ENCODE measurements around the gene TMSB10. TPM values are rescaled to one million over a fixed set of nuclear protein-coding genes. Genes with fewer than 3 reads are reported as not detected.
A peak's percentile ranks its signal among the peaks of the same experiment; 100 is the strongest.
"Not testable (repeated sequence)": the region's sequence is repeated elsewhere in the genome, so short reads cannot be mapped to it uniquely, and the experiment has no call there.

Gene TMSB10
- total RNA-seq, 8 experiments from 2014 or later: 893 to 8,310 (median 6,733) TPM

GRCh38 chr2:84927275-84927627, 21.8 kb downstream of the TMSB10 start:
- in situ Hi-C loops (cut with MboI; ENCODE audit: low pct_unique_long_range_greater_than_20kb in 2 of 9, low sequenced_read_pairs in 9 of 9, unreplicated experiment in 9 of 9): loop anchor here in 3 of 9 experiments (25.0 kb wide), 2 partner anchors 360 to 440 kb away; no protein-coding TSS in a partner anchor
- no peak for ATAC-seq (replicated peaks in 6 of 8)
- Histone ChIP-seq H3K4me3 (peak overlapping the region in 1 of 5 donors; percentile 38), H3K4me1 (replicated peaks in 1 of 2) (peaks cover 0 to 3% of the 10 kb centered on the region in 2 donors), H3K27ac (no peak overlapping the region)
- WGBS, 10 experiments: 17 to 100% (median 33%) methylated on average over 1 to 3 of the region's 3 CpGs

GRCh38 chr2:84931384-84931821, 25.9 kb downstream of the TMSB10 start:
- in situ Hi-C loops (cut with MboI; ENCODE audit: low pct_unique_long_range_greater_than_20kb in 2 of 9, low sequenced_read_pairs in 9 of 9, unreplicated experiment in 9 of 9): loop anchor here in 3 of 9 experiments (25.0 kb wide), 2 partner anchors 356 to 444 kb away; no protein-coding TSS in a partner anchor
- no peak overlapping the region for H3K27ac ChIP-seq
- 43 to 100% (median 75%) methylated on average over 1 of the region's 1 CpG; no CpG with 5 or more reads in 6 of the 10 experiments for WGBS, 10 experiments
- no peak overlapping the region for H3K4me3 ChIP-seq
- ATAC-seq (replicated peaks in 6 of 8): no peak
- peaks cover 0 to 3% of the 10 kb centered on the region in 2 donors for H3K4me1 ChIP-seq (replicated peaks in 1 of 2)

- Histone ChIP-seq H3K27ac (no peak overlapping the region), H3K4me3 (no peak overlapping the region), H3K4me1 (replicated peaks in 1 of 2) (no peaks in the 10 kb centered on the region)
- WGBS, 10 experiments: 30 to 100% (median 86%) methylated on average over 2 to 5 of the region's 5 CpGs
- in situ Hi-C loops (cut with MboI; ENCODE audit: low pct_unique_long_range_greater_than_20kb in 2 of 9, low sequenced_read_pairs in 9 of 9, unreplicated experiment in 9 of 9): loop anchor here in 3 of 9 experiments (25.0 kb wide), 2 partner anchors 349 to 451 kb away; no protein-coding TSS in a partner anchor
- ATAC-seq (replicated peaks in 6 of 8): peak in 2 of 8 experiments; percentile 69 to 89
Observed at GRCh38 chr2:84938194-84938879, 32.9 kb downstream of the TMSB10 start.

GRCh38 chr2:84939426-84940087, 34.1 kb downstream of the TMSB10 start:
- in situ Hi-C loops (cut with MboI; ENCODE audit: low pct_unique_long_range_greater_than_20kb in 2 of 9, low sequenced_read_pairs in 9 of 9, unreplicated experiment in 9 of 9): loop anchor here in 3 of 9 experiments (25.0 kb wide), 2 partner anchors 348 to 452 kb away; no protein-coding TSS in a partner anchor
- Histone ChIP-seq H3K4me1 (replicated peaks in 1 of 2) (no peaks in the 10 kb centered on the region), H3K4me3 (no peak overlapping the region), H3K27ac (no peak overlapping the region)
- WGBS, 10 experiments: 33 to 100% (median 82%) methylated on average over 2 to 9 of the region's 9 CpGs; no CpG with 5 or more reads in 2 of the 10 experiments
- no peak for ATAC-seq (replicated peaks in 6 of 8)

DNA sequence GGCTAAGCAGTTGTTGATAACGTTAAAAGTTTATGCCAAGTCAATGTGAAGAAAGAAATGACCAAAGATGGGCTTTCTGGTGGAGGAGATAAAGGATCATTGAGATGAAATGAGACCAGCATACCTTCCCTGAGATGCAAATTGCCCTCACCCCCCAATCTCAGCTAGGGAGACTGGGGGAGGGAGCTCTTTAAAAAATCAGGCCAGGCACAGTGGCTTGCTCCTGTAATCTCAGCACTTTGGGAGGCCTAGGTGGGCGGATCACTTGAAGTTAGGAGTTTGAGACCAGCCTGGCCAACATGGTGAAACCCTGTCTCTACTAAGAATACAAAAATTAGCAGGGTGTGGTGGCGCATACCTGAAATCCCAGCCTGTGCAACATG, 34.6 kb downstream of the TMSB10 start:
- in situ Hi-C loops (cut with MboI; ENCODE audit: low pct_unique_long_range_greater_than_20kb in 2 of 9, low sequenced_read_pairs in 9 of 9, unreplicated experiment in 9 of 9): loop anchor here in 3 of 9 experiments (25.0 kb wide), 2 partner anchors 347 to 453 kb away; no protein-coding TSS in a partner anchor
- H3K4me1 ChIP-seq (replicated peaks in 1 of 2): no peaks in the 10 kb centered on the region
- 40 to 100% (median 83%) methylated on average over 1 to 3 of the region's 3 CpGs; no CpG with 5 or more reads in 2 of the 10 experiments for WGBS, 10 experiments
- no peak for ATAC-seq (replicated peaks in 6 of 8)
- H3K27ac ChIP-seq: no peak overlapping the region
- no peak overlapping the region for H3K4me3 ChIP-seq

GRCh38 chr2:84940831-84941412, 35.5 kb downstream of the TMSB10 start:
- 40 to 100% (median 82%) methylated on average over 1 to 3 of the region's 3 CpGs; no CpG with 5 or more reads in 2 of the 10 experiments for WGBS, 10 experiments
- in situ Hi-C loops (cut with MboI; ENCODE audit: low pct_unique_long_range_greater_than_20kb in 2 of 9, low sequenced_read_pairs in 9 of 9, unreplicated experiment in 9 of 9): loop anchor here in 3 of 9 experiments (25.0 kb wide), 2 partner anchors 346 to 454 kb away; no protein-coding TSS in a partner anchor

GRCh38 chr2:84942166-84942565, 36.7 kb downstream of the TMSB10 start:
- in situ Hi-C loops (cut with MboI; ENCODE audit: low pct_unique_long_range_greater_than_20kb in 2 of 9, low sequenced_read_pairs in 9 of 9, unreplicated experiment in 9 of 9): loop anchor here in 3 of 9 experiments (25.0 kb wide), 2 partner anchors 345 to 455 kb away; no protein-coding TSS in a partner anchor
- WGBS, 10 experiments: 80 to 100% (median 100%) methylated on average over 1 to 2 of the region's 2 CpGs; no CpG with 5 or more reads in 4 of the 10 experiments
- no peak for ATAC-seq (replicated peaks in 6 of 8)
- H3K4me1 ChIP-seq (replicated peaks in 1 of 2): no peaks in the 10 kb centered on the region
- H3K4me3 ChIP-seq: no peak overlapping the region
- no peak overlapping the region for H3K27ac ChIP-seq

More at GRCh38 chr2:84940831-84941412, 35.5 kb downstream of the TMSB10 start:
- ATAC-seq (replicated peaks in 6 of 8): no peak
- no peak overlapping the region for H3K27ac ChIP-seq
- H3K4me1 ChIP-seq (replicated peaks in 1 of 2): no peaks in the 10 kb centered on the region
- H3K4me3 ChIP-seq: no peak overlapping the region

- H3K27ac ChIP-seq: no peak overlapping the region
- no peak overlapping the region for H3K4me3 ChIP-seq
- peak in 1 of 8 experiments; percentile 16 for ATAC-seq (replicated peaks in 6 of 8)
- WGBS, 10 experiments: 71 to 100% (median 97%) methylated on average over 1 to 4 of the region's 4 CpGs; no CpG with 5 or more reads in 2 of the 10 experiments
- no peaks in the 10 kb centered on the region for H3K4me1 ChIP-seq (replicated peaks in 1 of 2)
- in situ Hi-C loops (cut with MboI; ENCODE audit: low pct_unique_long_range_greater_than_20kb in 2 of 9, low sequenced_read_pairs in 9 of 9, unreplicated experiment in 9 of 9): loop anchor here in 3 of 9 experiments (25.0 kb wide), 2 partner anchors 344 to 456 kb away; no protein-coding TSS in a partner anchor
Observed at GRCh38 chr2:84942964-84943421, 37.5 kb downstream of the TMSB10 start.

GRCh38 chr2:84944295-84944909, 38.9 kb downstream of the TMSB10 start:
- Histone ChIP-seq H3K27ac (no peak overlapping the region), H3K4me3 (no peak overlapping the region), H3K4me1 (replicated peaks in 1 of 2) (no peaks in the 10 kb centered on the region)
- ATAC-seq (replicated peaks in 6 of 8): no peak
- in situ Hi-C loops (cut with MboI; ENCODE audit: low pct_unique_long_range_greater_than_20kb in 2 of 9, low sequenced_read_pairs in 9 of 9, unreplicated experiment in 9 of 9): loop anchor here in 3 of 9 experiments (25.0 kb wide), 2 partner anchors 343 to 457 kb away; no protein-coding TSS in a partner anchor
- WGBS, 10 experiments: 40 to 100% (median 81%) methylated on average over 1 to 6 of the region's 7 CpGs; no CpG with 5 or more reads in 1 of the 10 experiments

DNA sequence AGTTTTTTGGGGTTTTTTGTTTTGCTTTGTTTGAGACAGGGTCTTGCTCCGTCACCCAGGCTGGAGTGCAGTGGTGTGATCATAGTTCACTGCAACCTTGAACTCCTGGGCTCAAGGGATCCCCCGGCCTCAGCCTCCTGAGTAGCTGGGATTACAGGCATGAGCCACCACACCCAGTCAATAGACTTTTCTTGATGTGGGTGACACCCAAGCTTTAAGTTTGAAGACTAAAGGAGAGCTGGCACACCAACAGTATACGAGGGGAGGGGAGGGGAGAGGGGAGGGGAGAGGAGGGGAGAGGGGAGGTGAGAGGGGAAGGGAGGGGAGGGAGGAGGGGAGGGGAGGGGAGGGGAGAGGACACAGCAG, 40.4 kb downstream of the TMSB10 start:
- H3K27ac ChIP-seq; H3K4me1 ChIP-seq (replicated peaks in 1 of 2); H3K4me3 ChIP-seq: not testable (repeated sequence)
- WGBS, 10 experiments: 83% methylated on average over 1 of the region's 3 CpGs; no CpG with 5 or more reads in 9 of the 10 experiments
- in situ Hi-C loops (cut with MboI; ENCODE audit: low pct_unique_long_range_greater_than_20kb in 2 of 9, low sequenced_read_pairs in 9 of 9, unreplicated experiment in 9 of 9): loop anchor here in 3 of 9 experiments (25.0 kb wide), 2 partner anchors 341 to 459 kb away; no protein-coding TSS in a partner anchor
- ATAC-seq (replicated peaks in 6 of 8): peak in 2 of 8 experiments; percentile 18 to 33

GRCh38 chr2:84946204-84947009, 41.0 kb downstream of the TMSB10 start:
- Histone ChIP-seq H3K4me1 (replicated peaks in 1 of 2) (no peaks in the 10 kb centered on the region), H3K4me3 (no peak overlapping the region), H3K27ac (no peak overlapping the region)
- WGBS, 10 experiments: 0 to 100% (median 83%) methylated on average over 1 to 4 of the region's 12 CpGs; no CpG with 5 or more reads in 3 of the 10 experiments
- peak in 4 of 8 experiments; percentile 17 to 94 (median 62) for ATAC-seq (replicated peaks in 6 of 8)
- in situ Hi-C loops (cut with MboI; ENCODE audit: low pct_unique_long_range_greater_than_20kb in 2 of 9, low sequenced_read_pairs in 9 of 9, unreplicated experiment in 9 of 9): loop anchor here in 3 of 9 experiments (25.0 kb wide), 2 partner anchors 341 to 459 kb away; no protein-coding TSS in a partner anchor

Measured in motor neuron (in vitro differentiated cells).